H1 (cell line): ENCODE measurements around the gene WDR31. TPM values are rescaled to one million over a fixed set of nuclear protein-coding genes. Genes with fewer than 3 reads are reported as not detected.
"Not testable (repeated sequence)": the region's sequence is repeated elsewhere in the genome, so short reads cannot be mapped to it uniquely, and the experiment has no call there.

ENCODE experiments used
- CTCF ChIA-PET: fragments of 300-600 bp; sonication (Branson Sonifier 250); formaldehyde crosslinking; loops from one replicate; lab custom pipeline; 2021; ENCODE audit not compliant: partially characterized antibody; lab: Charles Lee
- POLR2A ChIA-PET: fragments of 300-600 bp; sonication (Branson Sonifier 250); formaldehyde crosslinking; loops from one replicate; lab custom pipeline; 2021; ENCODE audit warnings: inconsistent platforms; ENCODE audit not compliant: partially characterized antibody; lab: Charles Lee
- DNase-seq, 2 experiments: peaks; one replicate each; pipeline versions ENCODE4 v3.0.0 to v3.0.0-alpha.2; 2010 to 2022; ENCODE audit warnings: low spot score in 2 of 2, low read depth in 1 of 2, mixed read lengths in 1 of 2
- FAIRE-seq: peaks from 2 replicates; lab custom pipeline; 2011; peaks lifted over from hg19 to GRCh38; lab: Jason Lieb, UNC
- H2AFZ ChIP-seq: 2 replicates; pipeline ENCODE4 v1.8.1; 2012; ENCODE audit warnings: low read length, inconsistent platforms
- H2AK5ac ChIP-seq: 2 replicates; pipeline ENCODE4 v1.6.1; 2013; ENCODE audit warnings: low read depth, low read length
- H2BK120ac ChIP-seq: replicated peaks from 2 replicates; pipeline ENCODE3; 2013; ENCODE audit warnings: low read depth, low read length, inconsistent platforms
- H2BK12ac ChIP-seq: 2 replicates; pipeline ENCODE4 v1.6.1; 2013; ENCODE audit warnings: low read depth, low read length
- H2BK15ac ChIP-seq: 2 replicates; pipeline ENCODE4 v1.6.1; 2013; ENCODE audit warnings: low read length
- H2BK20ac ChIP-seq: 2 replicates; pipeline ENCODE4 v1.6.1; 2013; ENCODE audit warnings: low read length
- H2BK5ac ChIP-seq: 2 replicates; pipeline ENCODE4 v1.6.1; 2013; ENCODE audit warnings: low read depth, low read length
- H3K14ac ChIP-seq: 2 replicates; pipeline ENCODE4 v1.6.1; 2013; ENCODE audit warnings: inconsistent platforms; ENCODE audit not compliant: insufficient read length
- H3K18ac ChIP-seq: 2 replicates; pipeline ENCODE4 v1.6.1; 2013; ENCODE audit warnings: low read length; ENCODE audit errors: extremely low read depth
- H3K23ac ChIP-seq: 2 replicates; pipeline ENCODE4 v1.6.1; 2013; ENCODE audit warnings: inconsistent platforms; ENCODE audit not compliant: insufficient read length
- H3K23me2 ChIP-seq: 2 replicates; pipeline ENCODE4 v1.6.1; 2013; ENCODE audit warnings: low read depth, low read length
- H3K27ac ChIP-seq: 2 replicates; pipeline ENCODE4 v1.6.1; 2011; ENCODE audit warnings: low read depth, low read length, inconsistent platforms
- H3K27me3 ChIP-seq, 4 experiments: replicated peaks in 1 of 4; 1 replicate in 1 of 4; 2 replicates in 3 of 4; pipeline versions ENCODE4 v1.6.1 to v1.8.1; 2011 to 2013; ENCODE audit warnings: low read length in 3 of 4, mild to moderate bottlenecking in 3 of 4, inconsistent platforms in 2 of 4, mixed read lengths in 2 of 4, moderate library complexity in 1 of 4; ENCODE audit not compliant: control insufficient read depth in 3 of 4, insufficient read depth in 3 of 4; ENCODE audit errors: extremely low read depth in 1 of 4
- H3K36me3 ChIP-seq, 4 experiments: 2 replicates each; pipeline versions ENCODE4 v1.6.1 to v1.8.1; 2011 to 2013; ENCODE audit warnings: mild to moderate bottlenecking in 4 of 4, low read length in 3 of 4, moderate library complexity in 2 of 4, control low read depth in 1 of 4, inconsistent platforms in 1 of 4; ENCODE audit not compliant: insufficient read depth in 4 of 4, control insufficient read depth in 2 of 4
- H3K4ac ChIP-seq: replicated peaks from 2 replicates; pipeline ENCODE3; 2013; ENCODE audit warnings: low read length, low read depth, mixed read lengths, inconsistent platforms; ENCODE audit not compliant: insufficient read length
- H3K4me1 ChIP-seq, 4 experiments: replicated peaks in 1 of 4; 1 replicate in 1 of 4; 2 replicates in 3 of 4; pipeline versions ENCODE4 v1.6.1 to v1.8.1; 2011 to 2013; ENCODE audit warnings: low read length in 3 of 4, inconsistent platforms in 2 of 4, mixed read lengths in 1 of 4; ENCODE audit not compliant: insufficient read depth in 4 of 4, control insufficient read depth in 3 of 4
- H3K4me2 ChIP-seq, 2 experiments: 2 replicates each; pipeline versions ENCODE4 v1.6.1 to v1.8.1; 2011 to 2013; ENCODE audit warnings: low read depth in 2 of 2, low read length in 2 of 2, control low read depth in 1 of 2, inconsistent platforms in 1 of 2, mild to moderate bottlenecking in 1 of 2; ENCODE audit not compliant: insufficient read depth in 1 of 2
- H3K4me3 ChIP-seq, 4 experiments: fragments of 200-600, 300-600 bp in 1 of 4; sonication (generic), shearing (Covaris generic), sonication (Bioruptor Twin) in 1 of 4; 2 replicates each; pipeline versions ENCODE4 v1.5.1 to v1.8.1; 2011 to 2016; ENCODE audit warnings: low read length in 4 of 4, low read depth in 3 of 4, control low read depth in 2 of 4, inconsistent platforms in 2 of 4, mild to moderate bottlenecking in 2 of 4, mixed read lengths in 1 of 4, moderate library complexity in 1 of 4; ENCODE audit not compliant: insufficient read depth in 2 of 4; ENCODE audit errors: extremely low read depth in 1 of 4
- H3K56ac ChIP-seq: replicated peaks from 2 replicates; pipeline ENCODE3; 2013; ENCODE audit warnings: low read depth, mild to moderate bottlenecking, mixed read lengths, low read length, inconsistent platforms; ENCODE audit not compliant: insufficient read length
- H3K79me1 ChIP-seq: 2 replicates; pipeline ENCODE4 v1.6.1; 2013; ENCODE audit warnings: low read depth, low read length, control low read depth
- H3K79me2 ChIP-seq, 2 experiments: 2 replicates each; pipeline versions ENCODE4 v1.6.1 to v1.8.1; 2012 to 2013; ENCODE audit warnings: low read length in 2 of 2, mild to moderate bottlenecking in 2 of 2, inconsistent platforms in 1 of 2; ENCODE audit not compliant: insufficient read depth in 2 of 2, control insufficient read depth in 1 of 2
- H3K9ac ChIP-seq, 4 experiments: replicated peaks in 1 of 4; 1 replicate in 1 of 4; 2 replicates in 3 of 4; pipeline versions ENCODE4 v1.6.1 to v1.8.1; 2011 to 2013; ENCODE audit warnings: low read depth in 3 of 4, low read length in 3 of 4, control low read depth in 2 of 4, mild to moderate bottlenecking in 2 of 4, moderate library complexity in 2 of 4, inconsistent platforms in 1 of 4; ENCODE audit errors: extremely low read depth in 1 of 4
- H3K9me3 ChIP-seq, 2 experiments: 2 replicates each; pipeline versions ENCODE4 v1.6.1 to v1.8.1; 2012 to 2013; ENCODE audit warnings: mild to moderate bottlenecking in 2 of 2, moderate library complexity in 2 of 2, control low read depth in 1 of 2, inconsistent platforms in 1 of 2, low read depth in 1 of 2, low read length in 1 of 2, mixed read lengths in 1 of 2; ENCODE audit not compliant: insufficient read depth in 2 of 2
- H4K20me1 ChIP-seq, 2 experiments: replicated peaks in 1 of 2; 2 replicates each; pipeline versions ENCODE3 to v1.8.1; 2011 to 2013; ENCODE audit warnings: inconsistent platforms in 2 of 2, low read length in 2 of 2, mild to moderate bottlenecking in 1 of 2; ENCODE audit not compliant: insufficient read depth in 2 of 2, control insufficient read depth in 1 of 2
- H4K5ac ChIP-seq: 2 replicates; pipeline ENCODE4 v1.6.1; 2013; ENCODE audit warnings: low read length, low read depth, mixed read lengths, inconsistent platforms; ENCODE audit not compliant: insufficient read length
- H4K8ac ChIP-seq: 2 replicates; pipeline ENCODE4 v1.8.0; 2013; ENCODE audit warnings: mild to moderate bottlenecking, moderate library complexity, low read length, inconsistent platforms; ENCODE audit not compliant: insufficient read depth; ENCODE audit errors: extremely low read depth
- H4K91ac ChIP-seq: replicated peaks from 2 replicates; pipeline ENCODE3; 2013; ENCODE audit warnings: low read length, mixed read lengths, inconsistent platforms; ENCODE audit not compliant: insufficient read length
- ATF3 ChIP-seq: IDR thresholded peaks from 2 replicates; pipeline ENCODE4 v1.6.1; 2011; ENCODE audit warnings: low read depth, mild to moderate bottlenecking, low read length; ENCODE audit not compliant: insufficient read depth
- WGBS, 2 experiments: shearing (Covaris generic) in 1 of 2; methylation state at CpG; one replicate each; pipeline versions ENCODE4 v1.1.6 to v1.1.7; 2013 to 2015; ENCODE audit warnings: low lambda C conversion rate in 2 of 2, mixed read lengths in 2 of 2, inconsistent platforms in 1 of 2, low coverage in 1 of 2, missing lambda C conversion rate in 1 of 2; ENCODE audit not compliant: insufficient replicate concordance in 2 of 2, insufficient coverage in 1 of 2, insufficient read length in 1 of 2; ENCODE audit errors: extremely low coverage in 1 of 2, missing lambda C conversion rate in 1 of 2; 5-methylcytosine and 5-hydroxymethylcytosine counted together
- polyA plus RNA-seq, 7 experiments: library from polyadenylated mRNA; depleted of rRNA in 3 of 7; stranded (reverse) in 5 of 7; unstranded in 2 of 7; fragments of >200 nt in 5 of 7; fragments of 200-250 nt in 2 of 7; gene quantifications; 1 replicate in 5 of 7; 2 replicates in 1 of 7; 4 replicates in 1 of 7; pipeline versions ENCODE4 v1.2.1 to v1.2.3, GENCODE V29; 2011 to 2013; ENCODE audit warnings: missing spikeins in 2 of 7, mixed read lengths in 2 of 7
- total RNA-seq: library from RNA; stranded (reverse); fragmentation: NEBNext Ultra II Directional; extraction: Animal tissue kit (Norgen Biotek cat#: 25700); gene quantifications from 2 replicates; pipeline ENCODE4 v1.2.1, GENCODE V29; 2021

Gene WDR31
- total and polyA plus RNA-seq, 2 of the 8 experiments (the other 6 are each of a cell fraction or from before 2014, with no cell fraction given) = 0.27 to 0.28 TPM

GRCh38 chr9:113368348-113368981, 28.4 kb upstream of the WDR31 start (continued):
- no peak for TF ChIP-seq ATF3

DNA sequence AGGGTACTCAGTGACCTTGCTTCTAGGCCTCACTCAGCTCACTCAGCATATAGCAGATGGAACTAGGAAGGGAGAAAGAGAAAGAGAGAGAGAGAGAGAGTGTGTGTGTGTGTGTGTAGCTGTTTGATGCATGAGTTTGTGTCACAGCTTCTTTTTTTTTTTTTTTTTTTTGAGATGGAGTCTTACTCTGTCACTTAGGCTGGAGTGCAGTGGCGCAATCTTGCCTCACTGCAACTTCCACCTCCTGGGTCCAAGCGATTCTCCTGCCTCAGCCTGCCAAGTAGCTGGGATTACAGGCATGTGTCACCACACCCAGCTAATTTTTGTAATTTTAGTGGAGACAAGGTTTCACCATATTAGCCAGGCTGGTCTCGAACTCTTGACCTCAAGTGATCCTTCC, 25.6 kb upstream of the WDR31 start:
- H3K79me2 ChIP-seq, H3K4ac ChIP-seq, H4K5ac ChIP-seq, H3K4me3 ChIP-seq, H3K27ac ChIP-seq, H2AFZ ChIP-seq, H3K9me3 ChIP-seq, H3K9ac ChIP-seq, H2BK15ac ChIP-seq, H3K27me3 ChIP-seq, H3K79me1 ChIP-seq, H3K4me1 ChIP-seq, H3K4me2 ChIP-seq, H3K23ac ChIP-seq, H3K14ac ChIP-seq, H2BK120ac ChIP-seq, H2BK5ac ChIP-seq, H3K36me3 ChIP-seq, FAIRE-seq, H2BK12ac ChIP-seq, DNase-seq, H2BK20ac ChIP-seq, H3K18ac ChIP-seq, H2AK5ac ChIP-seq, POLR2A ChIA-PET, H3K56ac ChIP-seq, H4K8ac ChIP-seq, H4K91ac ChIP-seq, H4K20me1 ChIP-seq, H3K23me2 ChIP-seq: not testable (repeated sequence)
- 90% methylated on average over 3 of the region's 3 CpGs; no CpG with 5 or more reads in 1 of the 2 experiments for WGBS, 2 experiments
- CTCF ChIA-PET = interaction anchor here (1.2 to 1.8 kb wide), 3 partner anchors 9 to 46 kb away, joined by 3 to 5 read pairs (median 3); no protein-coding TSS in a partner anchor
